ENCODE results near the gene EVC2.

EVC2 gene

GRCh38 chr4:5703831-5704230 lies 4.5 kb downstream of the EVC2 start:
- H3K4me3 ChIP-seq (ENCODE audit: low read depth, low read length) = no peak overlapping the region
- TF ChIP-seq CTCF (IDR thresholded peaks at IDR 0.05; ENCODE audit: low read depth, low read length, missing control alignments) = no peak
- DNase-seq (ENCODE audit: low read depth) = no peak

GRCh38 chr4:5701971-5702370 lies 6.4 kb downstream of the EVC2 start:
- DNase-seq (ENCODE audit: low read depth) = no peak
- TF ChIP-seq CTCF (IDR thresholded peaks at IDR 0.05; ENCODE audit: low read depth, low read length, missing control alignments) = no peak
- no peak overlapping the region for H3K4me3 ChIP-seq (ENCODE audit: low read depth, low read length)

GRCh38 chr4:5700459-5700858 lies 7.9 kb downstream of the EVC2 start:
- no peak for DNase-seq (ENCODE audit: low read depth)
- no peak overlapping the region for H3K4me3 ChIP-seq (ENCODE audit: low read depth, low read length)
- TF ChIP-seq CTCF (IDR thresholded peaks at IDR 0.05; ENCODE audit: low read depth, low read length, missing control alignments) = no peak

- TF ChIP-seq CTCF (IDR thresholded peaks at IDR 0.05; ENCODE audit: low read depth, low read length, missing control alignments) = no peak
- no peak for DNase-seq (ENCODE audit: low read depth)
- H3K4me3 ChIP-seq (ENCODE audit: low read depth, low read length) = no peak overlapping the region
These were observed 12.0 kb downstream of the EVC2 start for GRCh38 chr4:5696341-5696740.

- no peak for DNase-seq (ENCODE audit: low read depth)
- no peak for TF ChIP-seq CTCF (IDR thresholded peaks at IDR 0.05; ENCODE audit: low read depth, low read length, missing control alignments)
- H3K4me3 ChIP-seq (ENCODE audit: low read depth, low read length) = no peak overlapping the region
These were observed 14.5 kb downstream of the EVC2 start for GRCh38 chr4:5693871-5694270.

GRCh38 chr4:5691491-5692132 lies 16.7 kb downstream of the EVC2 start:
- no peak for TF ChIP-seq CTCF (IDR thresholded peaks at IDR 0.05; ENCODE audit: low read depth, low read length, missing control alignments)
- H3K4me3 ChIP-seq (ENCODE audit: low read depth, low read length) = no peak overlapping the region
- no peak for DNase-seq (ENCODE audit: low read depth)

GRCh38 chr4:5689065-5689464 lies 19.3 kb downstream of the EVC2 start:
- H3K4me3 ChIP-seq (ENCODE audit: low read depth, low read length) = no peak overlapping the region
- no peak for TF ChIP-seq CTCF (IDR thresholded peaks at IDR 0.05; ENCODE audit: low read depth, low read length, missing control alignments)
- no peak for DNase-seq (ENCODE audit: low read depth)
